NOMO-1 treated with DMSO at 0.1 percent for 48 hours (cell line): ENCODE results near the gene RAB11FIP3.
"Not testable (repeated sequence)": the region's sequence is repeated elsewhere in the genome, so short reads cannot be mapped to it uniquely, and the experiment has no call there.

Experiments used
- DNase-seq: peaks from one replicate; lab custom pipeline; 2025; ENCODE audit not compliant: unreplicated experiment; lab: John Stamatoyannopoulos, UW

RAB11FIP3 gene

DNA sequence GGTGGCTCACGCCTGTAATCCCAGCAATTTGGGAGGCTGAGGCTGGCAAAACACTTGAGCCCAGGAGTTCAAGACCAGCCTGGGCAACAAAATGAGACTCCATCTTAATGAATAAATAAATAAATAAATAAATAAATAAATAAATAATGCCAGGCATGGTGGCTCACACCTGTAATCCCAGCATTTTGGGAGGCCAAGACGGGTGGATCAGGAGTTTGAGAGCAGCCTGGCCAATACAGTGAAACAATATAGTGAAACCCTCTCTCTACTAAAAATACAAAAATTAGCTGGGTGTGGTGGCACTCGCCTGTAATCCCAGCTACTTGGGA lies 10.3 kb upstream of the RAB11FIP3 start:
- DNase-seq = not testable (repeated sequence)

- DNase-seq = not testable (repeated sequence)
These were observed 3.3 kb upstream of the RAB11FIP3 start for GRCh38 chr16:422179-422578.

DNA sequence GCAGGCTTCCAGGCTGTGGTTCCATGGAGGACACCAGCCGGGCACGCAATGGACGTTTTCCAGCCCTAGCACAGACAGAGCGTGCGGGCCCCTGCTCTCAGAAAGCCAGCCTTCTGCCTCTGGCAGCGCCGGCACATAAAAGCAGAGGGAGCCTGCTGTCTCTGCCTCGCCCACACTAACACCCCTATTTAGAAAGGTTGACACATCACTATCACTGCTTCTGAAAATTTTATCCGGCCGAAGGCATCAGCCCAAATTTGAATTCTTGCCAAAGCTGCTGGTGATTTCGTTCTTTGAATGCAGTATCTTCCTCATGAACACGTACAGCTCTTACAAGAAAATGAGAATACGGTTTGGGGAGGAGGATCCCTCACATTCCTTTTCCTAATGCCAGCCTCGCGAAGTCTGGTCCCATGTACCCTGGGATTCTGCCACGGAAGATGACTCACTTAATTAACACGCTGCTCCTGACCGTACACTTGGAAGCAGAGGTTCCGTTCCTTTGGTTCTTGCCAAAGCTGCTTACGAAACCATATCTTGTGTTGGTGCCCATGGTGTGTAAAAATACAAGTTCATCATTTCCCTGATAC lies 1.3 kb upstream of the RAB11FIP3 start:
- DNase-seq = peak; percentile 13

- DNase-seq = no peak
These were observed 797 bp upstream of the RAB11FIP3 start for GRCh38 chr16:424623-425081.

- DNase-seq = no peak
These were observed 278 bp downstream of the RAB11FIP3 start for GRCh38 chr16:425740-426114.

- no peak for DNase-seq
These were observed 861 bp downstream of the RAB11FIP3 start for GRCh38 chr16:426115-426905.

GRCh38 chr16:426906-427249 lies 1.4 kb downstream of the RAB11FIP3 start:
- no peak for DNase-seq

GRCh38 chr16:427250-427649 lies 1.8 kb downstream of the RAB11FIP3 start:
- DNase-seq = no peak

DNA sequence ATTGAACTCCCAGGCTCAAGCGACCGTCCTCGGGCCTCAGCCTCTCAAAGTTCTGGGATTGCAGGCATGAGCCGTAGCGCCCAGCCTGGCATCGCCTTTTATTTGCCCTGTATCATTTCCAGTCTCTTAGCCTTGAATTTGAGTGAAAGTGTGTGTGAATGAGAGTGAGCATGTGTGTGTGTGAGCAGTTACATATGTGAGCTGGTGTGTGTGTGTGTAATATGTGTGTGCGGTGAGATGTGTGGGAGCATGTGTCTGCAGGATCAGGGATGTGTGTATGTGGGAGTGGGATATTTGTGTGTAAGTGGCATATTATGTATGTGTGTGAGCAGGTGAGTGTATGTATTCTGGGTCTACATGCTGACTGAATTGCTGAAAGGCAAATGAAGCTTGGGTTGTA lies 5.5 kb downstream of the RAB11FIP3 start:
- no peak for DNase-seq

- DNase-seq = no peak
These were observed 15.2 kb downstream of the RAB11FIP3 start for GRCh38 chr16:440627-441026.

- DNase-seq = no peak
These were observed 16.0 kb downstream of the RAB11FIP3 start for GRCh38 chr16:441447-441846.

DNA sequence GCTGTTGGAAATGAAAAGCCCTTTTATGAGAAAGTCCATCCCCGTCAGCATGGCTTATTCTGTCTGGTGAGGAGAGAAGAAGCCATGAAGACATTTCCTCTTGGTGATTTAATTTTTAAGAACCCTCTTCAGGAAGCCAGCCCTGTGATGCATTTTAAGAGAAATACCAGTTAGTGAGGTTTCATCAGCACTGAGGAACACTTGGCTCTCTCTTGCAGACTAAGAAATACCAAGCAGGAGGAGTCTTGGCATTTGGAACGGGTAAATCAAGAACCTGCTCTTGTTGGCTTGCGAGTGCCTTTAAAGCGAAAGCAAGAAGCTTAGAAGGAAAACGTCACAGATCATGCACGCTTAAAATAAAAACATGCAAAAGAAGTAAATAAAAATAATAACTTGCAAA lies 17.5 kb downstream of the RAB11FIP3 start:
- DNase-seq = no peak

DNA sequence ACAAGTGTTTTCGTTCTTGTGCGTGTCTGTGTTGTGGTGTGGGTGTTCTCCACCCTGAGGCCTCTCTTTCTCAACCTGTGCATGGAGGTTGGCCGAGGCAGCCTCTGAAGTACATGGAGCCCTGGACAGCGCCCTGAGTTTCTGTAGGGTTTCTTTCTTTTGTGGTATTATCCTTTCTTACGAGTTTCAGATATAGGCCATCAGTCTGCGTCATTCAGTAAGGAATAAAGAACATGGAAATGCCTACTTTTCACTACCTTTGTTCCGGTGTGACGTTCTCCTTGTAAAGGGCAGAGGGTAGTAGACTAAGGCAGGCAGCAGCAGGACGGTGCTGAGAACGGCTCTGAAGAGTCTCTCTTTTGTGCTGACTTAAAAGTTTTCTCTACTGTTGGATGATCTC lies 18.6 kb downstream of the RAB11FIP3 start:
- no peak for DNase-seq

DNA sequence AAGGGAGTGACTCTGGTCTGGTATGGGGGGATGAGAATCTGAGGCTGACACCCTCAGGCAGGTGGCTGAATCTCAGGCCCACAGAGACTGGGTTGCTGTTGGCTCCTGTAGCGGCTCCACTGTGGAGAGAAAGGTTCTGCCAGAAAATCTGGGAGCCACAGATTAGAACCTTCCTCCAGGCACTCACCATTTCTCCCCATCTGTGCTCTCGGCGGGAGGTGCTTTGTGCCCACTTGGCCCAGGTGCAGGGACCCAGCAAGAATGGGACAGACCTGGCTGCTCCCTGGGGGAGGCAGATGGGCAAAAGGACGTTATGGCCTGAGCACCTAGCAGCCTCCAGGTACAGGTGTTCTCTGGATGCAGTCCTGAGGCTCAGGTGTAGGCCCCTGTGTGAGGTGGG lies 20.1 kb downstream of the RAB11FIP3 start:
- DNase-seq = no peak

- peak; percentile 3 for DNase-seq
These were observed 24.9 kb downstream of the RAB11FIP3 start for GRCh38 chr16:450385-450784.

DNA sequence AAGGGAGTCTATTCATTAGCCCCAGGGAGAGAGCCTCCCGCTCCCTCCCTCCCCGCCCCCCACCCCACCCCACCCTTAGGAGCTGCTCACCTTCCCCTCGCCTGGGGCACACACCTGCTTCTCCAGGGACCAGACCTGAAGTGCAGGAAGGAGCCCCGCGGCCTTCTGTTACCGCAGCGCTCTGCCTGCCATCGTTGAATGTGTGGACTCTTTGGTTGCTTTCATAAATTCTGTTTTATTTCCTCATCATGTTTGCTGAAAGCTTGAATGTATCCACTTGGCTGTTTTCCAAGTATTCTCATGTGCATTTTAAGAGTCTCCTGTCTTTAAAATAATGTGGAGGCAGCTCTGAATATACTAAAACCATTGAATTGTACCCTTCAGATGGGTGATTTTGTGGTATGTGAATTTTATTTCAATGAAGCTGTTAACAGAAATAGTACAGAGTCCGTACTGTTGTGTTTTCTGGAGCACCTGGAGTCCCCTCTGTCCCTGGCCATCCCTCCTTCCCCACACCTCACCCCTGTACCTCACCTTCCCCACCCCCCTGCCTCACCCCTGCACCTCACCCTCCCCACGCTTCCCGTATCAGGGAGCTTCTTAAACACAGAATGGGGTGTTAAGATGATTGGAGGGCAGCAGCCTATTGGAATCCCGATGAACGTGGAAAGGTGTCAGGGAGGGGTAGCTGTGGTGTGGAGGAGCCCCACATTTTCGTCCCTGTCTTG lies 25.5 kb downstream of the RAB11FIP3 start:
- DNase-seq = no peak

DNA sequence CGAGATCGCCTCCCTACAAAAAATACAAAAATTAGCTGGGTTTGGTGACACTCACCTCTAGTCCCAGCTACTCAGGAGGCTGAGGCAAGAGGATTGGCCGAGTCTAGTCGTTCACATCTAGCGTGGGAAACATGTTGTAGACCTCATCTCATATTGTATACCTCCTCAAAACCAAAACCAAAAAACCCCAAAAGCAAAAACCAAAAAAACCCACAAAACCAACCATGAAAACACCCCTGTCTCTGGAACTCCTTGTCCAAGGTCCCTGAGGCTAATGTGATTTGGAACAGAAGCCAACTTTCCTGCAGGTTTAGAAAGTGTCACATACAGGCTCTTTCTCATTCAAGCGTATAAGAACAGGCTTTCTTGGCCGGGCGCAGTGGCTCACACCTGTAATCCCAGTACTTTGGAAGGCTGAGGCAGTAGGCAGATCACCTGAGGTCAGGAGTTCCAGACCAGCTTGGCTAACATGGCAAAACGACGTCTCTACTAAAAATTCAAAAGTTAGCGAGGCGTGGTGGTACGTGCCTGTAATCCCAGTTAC lies 29.0 kb downstream of the RAB11FIP3 start:
- DNase-seq = no peak

GRCh38 chr16:455453-455852 lies 30.0 kb downstream of the RAB11FIP3 start:
- no peak for DNase-seq

DNA sequence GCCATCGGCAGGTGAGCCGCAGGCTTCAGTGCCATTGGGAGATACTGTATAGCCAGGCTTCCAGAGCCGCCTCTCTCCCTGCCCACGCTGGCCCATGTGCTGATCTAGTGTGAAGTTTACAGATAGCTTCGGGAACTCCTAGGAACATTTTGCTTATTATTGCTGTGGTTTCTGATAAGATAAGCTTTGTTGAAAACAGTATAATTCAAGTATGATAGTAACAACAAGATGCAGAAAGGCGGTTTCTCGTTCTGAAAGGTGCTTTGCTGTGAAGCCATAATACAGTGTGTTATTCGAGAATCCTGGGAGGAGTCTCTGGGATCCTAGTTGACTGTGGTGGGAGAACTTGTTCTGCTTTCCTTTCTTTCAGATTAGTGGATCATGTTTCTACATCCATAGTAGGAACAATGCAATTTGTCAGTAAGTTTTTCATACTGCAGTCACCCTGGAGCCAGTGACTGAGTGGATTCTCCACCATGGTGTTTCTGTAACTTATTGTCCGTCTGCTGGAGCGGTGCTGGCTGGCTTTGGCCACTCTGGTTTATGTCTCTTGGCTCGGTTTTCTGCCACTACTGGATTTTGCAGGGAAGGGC lies 31.5 kb downstream of the RAB11FIP3 start:
- DNase-seq = no peak

- no peak for DNase-seq
These were observed 32.4 kb downstream of the RAB11FIP3 start for GRCh38 chr16:457732-458400.

DNA sequence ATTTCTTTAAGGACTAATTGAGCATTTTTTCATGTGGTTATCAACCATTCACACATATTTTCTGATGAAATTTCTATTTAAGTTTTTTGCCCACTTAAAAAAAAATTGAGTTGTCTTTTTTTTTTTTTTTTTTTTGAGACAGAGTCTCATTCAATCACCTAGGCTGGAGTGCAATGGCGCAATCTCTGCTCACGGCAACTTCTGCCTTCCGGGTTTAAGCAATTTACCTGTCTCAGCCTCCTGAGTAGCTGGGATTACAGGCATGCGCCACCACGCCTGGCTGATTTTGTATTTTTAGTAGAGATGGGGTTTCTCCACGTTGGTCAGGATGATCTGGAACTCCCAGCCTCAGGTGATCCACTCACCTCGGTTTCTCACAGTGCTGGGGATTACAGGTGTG lies 34.3 kb downstream of the RAB11FIP3 start:
- no peak for DNase-seq
